Fibroblast of lung (primary cell): ENCODE results near the gene PXDN.

Experiments used
- CTCF ChIP-seq, 2 donors: IDR thresholded peaks in 1 of 2; conservative IDR thresholded peaks in 1 of 2; 1 replicate in 1 of 2; 2 replicates in 1 of 2; pipeline ENCODE4 v1.5.1; 2011 to 2012; ENCODE audit warnings: low read length in 2 of 2, control low read depth in 1 of 2, inconsistent platforms in 1 of 2, low read depth in 1 of 2, mild to moderate bottlenecking in 1 of 2
- EZH2 ChIP-seq: IDR thresholded peaks from 2 replicates; pipeline ENCODE4 v1.5.1; 2012; ENCODE audit warnings: low read length, control low read depth, mild to moderate bottlenecking; ENCODE audit errors: missing control alignments

GRCh38 chr2:1642066-1642861 lies 102.1 kb downstream of the PXDN start:
- no peak for TF ChIP-seq CTCF (conservative IDR thresholded peaks at IDR 0.05 in 1 of 2, IDR thresholded peaks at IDR 0.05 in 1 of 2; ENCODE audit: low read depth in 1 of 2, low read length in 2 of 2)
- TF ChIP-seq EZH2: no peak
